IPS DF 6.9 (cell line): ENCODE measurements around the gene RNU11.
"Not testable (repeated sequence)": the region's sequence is repeated elsewhere in the genome, so short reads cannot be mapped to it uniquely, and the experiment has no call there.

ENCODE experiments used
- DNase-seq: peaks from one replicate; pipeline ENCODE4 v3.0.0-alpha.2; 2013; ENCODE audit warnings: low read depth, low spot score
- H3K27ac ChIP-seq: one replicate; pipeline ENCODE4 v1.5.1; 2013; ENCODE audit warnings: low read length, control low read depth
- H3K27me3 ChIP-seq: 2 replicates; pipeline ENCODE4 v1.6.1; 2013; ENCODE audit warnings: mild to moderate bottlenecking, low read length; ENCODE audit not compliant: control insufficient read depth, insufficient read depth
- H3K36me3 ChIP-seq: 2 replicates; pipeline ENCODE4 v1.6.1; 2013; ENCODE audit warnings: low read length; ENCODE audit not compliant: control insufficient read depth, insufficient read depth
- H3K4me1 ChIP-seq: 2 replicates; pipeline ENCODE4 v1.6.1; 2013; ENCODE audit warnings: low read length; ENCODE audit not compliant: control insufficient read depth, insufficient read depth
- H3K4me3 ChIP-seq: 2 replicates; pipeline ENCODE4 v1.5.1; 2013; ENCODE audit warnings: mild to moderate bottlenecking, low read length
- H3K9me3 ChIP-seq: 2 replicates; pipeline ENCODE4 v1.6.1; 2013; ENCODE audit warnings: low read length, inconsistent platforms; ENCODE audit not compliant: control insufficient read depth, insufficient read depth
- WGBS: extraction: QIAGEN DNeasy Blood & Tissue Kit; methylation state at CpG from one replicate; pipeline ENCODE4 v1.1.7; 2013; ENCODE audit warnings: mixed read lengths, missing lambda C conversion rate; ENCODE audit not compliant: insufficient read length, insufficient coverage; 5-methylcytosine and 5-hydroxymethylcytosine counted together

RNU11 gene

DNA sequence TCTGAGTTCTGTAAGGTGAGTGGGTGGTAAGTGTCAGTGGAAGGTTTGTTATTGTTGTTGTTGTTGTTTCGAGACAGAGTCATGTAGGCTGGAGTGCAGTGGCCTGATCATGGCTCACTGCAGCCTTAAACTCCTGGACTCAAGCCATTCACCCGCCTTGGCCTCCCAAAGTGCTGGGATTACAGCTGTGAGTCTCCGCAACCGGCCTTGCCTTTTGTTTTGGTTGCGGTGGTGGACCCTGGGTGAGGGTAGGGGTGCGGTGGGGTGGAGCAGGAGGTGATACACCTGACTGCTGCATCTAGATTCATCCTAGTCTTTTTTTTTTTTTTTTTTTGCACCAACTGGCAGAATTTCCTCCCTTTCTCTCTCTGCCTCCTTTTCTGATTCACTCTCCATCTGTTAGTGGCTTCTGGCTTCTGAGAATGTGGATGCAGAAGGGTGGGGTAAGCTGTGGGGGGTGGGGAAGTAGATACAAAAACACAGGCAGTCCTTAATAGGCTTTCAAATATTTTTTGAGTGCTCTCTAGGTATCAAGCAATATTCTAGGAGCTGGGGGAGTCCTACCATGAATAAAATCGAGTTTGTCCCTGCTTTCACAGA is 15.6 kb downstream of the RNU11 start:
- no CpG with 5 or more reads among the region's 7 CpGs for WGBS
- no peak for DNase-seq
- no peaks in the 10 kb centered on the region for H3K4me1 ChIP-seq
- no peak overlapping the region for H3K4me3 ChIP-seq
- no peaks in the 10 kb centered on the region for H3K27me3 ChIP-seq
- no peaks in the 10 kb centered on the region for H3K9me3 ChIP-seq
- H3K27ac ChIP-seq, result no peak overlapping the region
- H3K36me3 ChIP-seq, result no peaks in the 10 kb centered on the region

DNA sequence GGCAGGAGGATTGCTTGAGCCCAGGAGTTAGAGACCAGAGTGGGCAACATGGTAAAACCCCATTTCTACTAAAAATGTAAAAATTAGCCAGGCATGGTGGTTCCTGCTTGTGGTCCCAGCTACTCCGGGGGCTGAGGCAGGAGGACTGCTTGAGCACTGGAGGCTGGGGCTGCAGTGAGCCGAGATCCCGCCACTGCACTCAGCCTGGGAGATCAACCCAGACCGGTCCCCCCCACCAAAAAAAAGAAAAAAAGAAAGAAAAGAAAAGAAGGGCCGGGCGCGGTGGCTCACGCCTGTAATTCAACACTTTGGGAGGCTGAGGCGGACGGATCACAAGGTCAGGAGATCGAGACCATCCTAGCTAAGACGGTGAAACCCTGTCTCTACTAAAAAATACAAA is 18.4 kb downstream of the RNU11 start:
- H3K4me1 ChIP-seq, result no peaks in the 10 kb centered on the region
- WGBS, result no CpG with 5 or more reads among the region's 12 CpGs
- H3K4me3 ChIP-seq, result no peak overlapping the region
- no peaks in the 10 kb centered on the region for H3K36me3 ChIP-seq
- H3K27ac ChIP-seq, result no peak overlapping the region
- H3K27me3 ChIP-seq, result no peaks in the 10 kb centered on the region
- H3K9me3 ChIP-seq, result no peaks in the 10 kb centered on the region
- no peak for DNase-seq

DNA sequence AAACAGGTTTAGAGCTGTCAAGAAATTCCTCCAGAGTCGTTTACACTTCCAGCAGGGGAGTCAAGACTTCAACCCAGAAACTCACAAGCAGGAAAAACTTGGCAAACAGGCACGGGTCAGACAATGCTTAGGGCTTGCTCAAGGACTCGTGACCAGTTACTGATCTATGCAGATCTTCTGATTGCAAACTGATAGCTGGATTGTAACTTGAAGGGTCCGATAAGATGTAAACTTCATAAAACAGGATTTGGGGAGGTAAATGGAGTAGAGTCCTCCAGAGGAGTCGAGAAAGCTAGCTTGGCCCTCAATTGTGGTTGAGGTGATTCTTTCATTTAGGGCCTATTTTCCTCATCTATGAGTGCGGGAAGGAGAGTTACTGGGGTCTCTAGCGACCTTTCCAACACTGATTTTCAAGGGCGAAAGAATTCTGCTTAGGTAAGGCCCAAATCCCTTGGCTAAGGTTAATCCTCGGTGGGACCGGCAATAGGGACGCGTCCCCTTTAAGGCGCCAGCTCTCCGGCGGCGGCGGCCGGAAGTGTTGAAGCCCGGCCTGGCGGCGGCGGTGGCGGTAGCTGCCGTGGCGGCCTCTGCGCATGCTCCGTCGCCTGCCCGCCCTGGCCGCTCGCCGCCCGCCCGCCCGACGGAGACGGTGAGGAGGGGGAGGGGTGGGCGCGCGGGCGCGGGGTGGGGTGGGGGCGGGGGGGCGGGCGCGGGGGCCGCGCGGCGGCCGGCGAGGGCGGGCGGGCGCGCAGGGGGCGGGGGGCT is 20.0 kb downstream of the RNU11 start, which contains the start of gene GMEB1:
Gene GMEB1, plus strand, starts transcription at position 594 of the 765 bp plus-strand sequence. CDS start 14,829 bp downstream, outside the sequence.
- WGBS, result no CpG with 5 or more reads among the region's 57 CpGs
- Histone ChIP-seq H3K4me1 (no peaks in the 10 kb centered on the region), H3K27ac (no peak within 1 kb of the TSS), H3K36me3 (no peaks in the 10 kb centered on the region), H3K4me3 (peak within 1 kb of the TSS; percentile 52), H3K27me3 (no peaks in the 10 kb centered on the region), H3K9me3 (no peaks in the 10 kb centered on the region)
- DNase-seq, result no peak

DNA sequence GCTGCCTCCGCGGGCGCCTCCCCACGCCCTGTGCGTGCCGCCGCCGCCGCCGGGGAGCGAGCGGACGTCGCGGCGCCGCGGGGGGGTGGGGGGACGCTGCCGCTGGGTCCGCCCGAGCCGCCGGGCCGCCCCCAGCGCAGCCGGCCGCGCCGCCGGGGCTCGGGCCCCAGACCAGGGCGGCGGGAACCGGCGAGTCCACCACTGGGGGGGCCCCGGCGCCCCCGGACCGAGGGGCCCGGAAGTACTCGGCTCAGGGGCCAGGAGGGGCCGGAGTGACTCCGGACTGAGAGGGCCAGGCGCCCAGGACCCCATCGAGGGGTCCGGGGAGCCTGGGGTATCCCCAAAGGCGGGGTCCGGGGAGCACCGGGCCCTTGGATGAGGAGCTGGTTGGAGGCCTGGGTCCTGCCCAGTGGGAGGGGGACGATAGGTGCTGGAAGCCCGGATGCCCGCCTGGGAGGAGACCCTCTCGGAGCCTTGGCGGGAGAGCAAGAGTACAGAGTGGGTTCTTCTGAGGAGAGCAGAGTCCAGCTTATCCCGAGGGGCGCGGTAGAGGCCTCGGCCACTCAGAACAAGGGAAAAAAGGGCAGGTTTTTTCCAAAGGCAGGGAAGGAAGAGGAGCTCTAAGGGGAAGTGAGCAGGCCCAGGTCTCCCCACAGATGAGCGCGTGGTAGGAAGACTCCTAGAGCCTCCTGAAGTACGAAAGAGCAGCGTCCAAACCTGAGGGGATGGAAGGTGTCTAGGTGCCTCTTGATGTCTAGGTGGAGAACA is 20.7 kb downstream of the RNU11 start:
- DNase-seq, result no peak
- no CpG with 5 or more reads among the region's 63 CpGs for WGBS
- no peaks in the 10 kb centered on the region for H3K4me1 ChIP-seq
- no peaks in the 10 kb centered on the region for H3K27me3 ChIP-seq
- no peak overlapping the region for H3K27ac ChIP-seq
- H3K36me3 ChIP-seq, result no peaks in the 10 kb centered on the region
- no peaks in the 10 kb centered on the region for H3K9me3 ChIP-seq
- H3K4me3 ChIP-seq, result peak overlapping the region; percentile 52

DNA sequence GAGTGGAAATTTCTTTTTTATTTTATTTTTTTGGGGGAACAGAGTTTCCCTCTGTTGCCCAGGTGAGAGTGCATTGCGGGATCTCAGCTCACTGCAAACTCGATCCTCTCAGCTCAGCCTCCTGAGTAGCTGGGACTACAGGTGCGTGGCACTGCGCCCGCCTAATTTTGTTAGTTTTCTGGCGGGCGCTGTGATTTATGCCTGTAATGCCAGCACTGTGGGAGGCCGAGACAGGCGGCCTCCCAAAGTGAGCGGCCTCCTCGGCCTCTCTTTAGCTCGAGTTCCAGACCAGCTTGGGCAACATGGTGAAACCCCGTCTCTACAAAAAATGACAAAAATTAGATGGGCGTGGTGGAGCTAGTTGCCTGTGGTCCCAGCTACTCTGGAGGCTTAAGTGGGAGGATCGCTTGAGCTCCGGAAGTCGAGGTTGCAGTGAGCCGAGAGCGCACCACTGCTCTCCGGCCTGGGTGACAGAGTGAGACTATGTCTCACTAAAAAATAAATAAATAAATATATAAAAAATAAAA is 22.9 kb downstream of the RNU11 start:
- no CpG with 5 or more reads among the region's 20 CpGs for WGBS
- Histone ChIP-seq H3K9me3 (no peaks in the 10 kb centered on the region), H3K4me1 (no peaks in the 10 kb centered on the region), H3K36me3 (no peaks in the 10 kb centered on the region), H3K4me3 (no peak overlapping the region), H3K27ac (no peak overlapping the region), H3K27me3 (no peaks in the 10 kb centered on the region)
- DNase-seq, result no peak

DNA sequence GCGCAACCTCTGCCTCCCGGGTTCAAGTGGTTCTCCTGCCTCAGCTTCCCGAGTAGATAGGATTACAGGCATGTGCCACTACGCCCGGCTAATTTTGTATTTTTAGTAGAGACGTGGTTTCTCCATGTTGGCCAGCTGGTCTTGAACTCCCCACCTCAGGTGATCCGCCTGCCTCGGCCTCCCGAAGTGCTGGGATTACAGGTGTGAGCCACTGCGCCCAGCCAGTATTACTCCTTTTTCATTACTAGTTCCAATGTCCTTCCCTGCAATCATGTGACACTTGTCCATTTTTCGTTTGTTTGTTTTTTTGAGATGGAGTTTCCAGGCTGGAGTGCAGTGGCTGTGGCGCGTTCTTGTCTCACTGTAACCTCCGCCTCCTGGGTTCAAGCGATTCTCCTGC is 24.6 kb downstream of the RNU11 start:
- no CpG with 5 or more reads among the region's 15 CpGs for WGBS
- not testable (repeated sequence) for H3K27ac ChIP-seq, H3K4me1 ChIP-seq, H3K9me3 ChIP-seq, DNase-seq, H3K4me3 ChIP-seq, H3K27me3 ChIP-seq, H3K36me3 ChIP-seq

DNA sequence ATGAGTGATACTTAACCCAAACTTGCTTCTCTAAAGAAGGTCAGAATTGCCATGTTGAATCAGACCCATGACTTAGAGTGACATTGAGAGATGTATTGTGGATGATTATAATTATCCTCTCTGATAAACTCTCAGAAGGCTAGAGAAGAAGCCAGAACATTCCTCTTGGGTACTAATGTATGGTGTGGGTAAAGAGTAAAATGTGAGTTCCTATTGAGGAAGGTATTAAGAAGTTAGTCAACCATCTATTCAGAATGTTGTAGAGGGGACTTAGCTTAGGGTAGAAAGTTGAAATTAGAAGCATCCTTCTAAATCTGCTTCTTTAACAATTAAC is 27.5 kb downstream of the RNU11 start:
- H3K4me1 ChIP-seq, result no peaks in the 10 kb centered on the region
- no peaks in the 10 kb centered on the region for H3K27me3 ChIP-seq
- DNase-seq, result no peak
- no peak overlapping the region for H3K27ac ChIP-seq
- H3K36me3 ChIP-seq, result no peaks in the 10 kb centered on the region
- H3K4me3 ChIP-seq, result no peak overlapping the region
- H3K9me3 ChIP-seq, result no peaks in the 10 kb centered on the region

DNA sequence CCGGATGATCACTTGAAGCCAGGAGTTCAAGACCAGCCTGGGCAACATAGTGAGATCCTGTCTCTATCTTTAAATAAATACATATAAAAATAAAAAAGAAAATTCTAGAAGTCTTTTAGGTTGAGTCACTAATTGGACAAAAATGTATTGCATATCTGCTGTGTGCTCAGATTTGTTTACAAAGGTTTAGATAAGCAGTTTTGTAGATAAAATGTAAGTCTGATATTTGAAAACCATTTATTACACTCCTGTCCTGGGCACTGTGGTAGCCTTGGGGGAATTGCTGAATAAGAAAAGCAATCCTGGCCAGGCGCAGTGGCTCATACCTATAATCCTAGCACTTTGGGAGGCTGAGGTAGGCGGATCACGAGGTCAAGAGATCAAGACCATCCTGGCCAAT is 31.8 kb downstream of the RNU11 start:
- DNase-seq, result no peak
- H3K4me3 ChIP-seq, result no peak overlapping the region
- no CpG with 5 or more reads among the region's 4 CpGs for WGBS

DNA sequence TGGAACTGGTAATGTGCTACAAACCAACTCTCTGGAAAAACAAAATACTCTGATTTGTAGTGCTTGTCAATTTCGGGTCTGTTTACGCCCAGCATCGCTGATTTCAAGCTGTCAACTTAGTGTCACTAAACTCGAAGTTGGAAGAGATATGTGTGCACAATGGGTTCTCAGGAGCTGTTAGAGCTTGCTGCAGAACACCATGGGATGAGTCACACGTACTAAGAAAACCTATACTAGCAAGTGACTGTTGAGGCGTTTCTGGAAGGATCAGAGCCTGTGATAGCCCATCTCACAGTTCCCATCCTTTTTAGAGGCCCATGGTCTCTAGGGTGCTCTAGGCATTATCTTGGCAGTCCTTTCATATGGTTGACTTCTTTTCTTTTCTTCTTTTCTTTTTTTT is 34.4 kb downstream of the RNU11 start:
- DNase-seq, result no peak
- no CpG with 5 or more reads among the region's 6 CpGs for WGBS

More for the DNA sequence above, 31.8 kb downstream of the RNU11 start:
- H3K27me3 ChIP-seq, result no peaks in the 10 kb centered on the region
- no peaks in the 10 kb centered on the region for H3K9me3 ChIP-seq
- H3K36me3 ChIP-seq, result peaks cover 3% of the 10 kb centered on the region; the same call in 1 of the 2 replicates
- no peaks in the 10 kb centered on the region for H3K4me1 ChIP-seq
- no peak overlapping the region for H3K27ac ChIP-seq

DNA sequence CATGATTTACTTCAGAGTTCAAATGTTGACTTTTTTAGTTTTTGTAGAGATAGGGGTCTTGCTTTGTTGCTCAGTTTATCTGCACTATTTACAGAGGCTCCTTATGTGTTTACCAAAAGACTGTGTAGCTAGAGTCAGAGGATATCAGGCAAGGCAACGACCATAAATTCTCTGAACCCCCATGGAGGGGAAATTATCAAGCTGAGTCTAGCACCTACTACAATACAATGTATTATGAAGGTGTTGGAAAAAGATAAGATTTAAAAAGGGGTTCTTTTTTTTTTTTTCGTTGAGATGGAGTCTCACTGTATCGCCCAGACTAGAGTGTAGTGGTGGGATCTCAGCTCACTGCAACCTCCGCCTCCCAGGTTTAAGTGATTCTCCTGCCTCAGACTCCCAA is 36.5 kb downstream of the RNU11 start:
- Histone ChIP-seq H3K4me3 (no peak overlapping the region), H3K36me3 (peaks cover 3% of the 10 kb centered on the region; the same call in 1 of the 2 replicates), H3K27me3 (no peaks in the 10 kb centered on the region), H3K27ac (no peak overlapping the region), H3K4me1 (no peaks in the 10 kb centered on the region), H3K9me3 (no peaks in the 10 kb centered on the region)
- no peak for DNase-seq
- no CpG with 5 or more reads among the region's 4 CpGs for WGBS

More for the DNA sequence above, 34.4 kb downstream of the RNU11 start:
- Histone ChIP-seq H3K27me3 (no peaks in the 10 kb centered on the region), H3K4me3 (no peak overlapping the region), H3K36me3 (peaks cover 3% of the 10 kb centered on the region; the same call in 1 of the 2 replicates), H3K4me1 (no peaks in the 10 kb centered on the region), H3K9me3 (no peaks in the 10 kb centered on the region), H3K27ac (no peak overlapping the region)
